A673 (cell line): ENCODE results near the gene DHPS.

Experiments used
- EZH2 ChIP-seq: fragments of 200-600 bp; sonication (generic); IDR thresholded peaks from 2 replicates; pipeline ENCODE4 v1.6.1; 2017; ENCODE audit warnings: borderline replicate concordance, low read depth, mild to moderate bottlenecking, mixed read lengths, antibody characterized with exemption, low read length; ENCODE audit not compliant: poor library complexity, severe bottlenecking
- TF ChIP-seq, protein P1 (sequence below): fragments of 300-800, 200-600 bp; sonication (generic); conservative IDR thresholded peaks from 2 replicates; pipeline ENCODE4 v1.5.1; 2017; ENCODE audit warnings: low read depth, mild to moderate bottlenecking, antibody characterized with exemption, low read length, moderate library complexity, mixed read lengths

- TF ChIP-seq, protein P1, sequence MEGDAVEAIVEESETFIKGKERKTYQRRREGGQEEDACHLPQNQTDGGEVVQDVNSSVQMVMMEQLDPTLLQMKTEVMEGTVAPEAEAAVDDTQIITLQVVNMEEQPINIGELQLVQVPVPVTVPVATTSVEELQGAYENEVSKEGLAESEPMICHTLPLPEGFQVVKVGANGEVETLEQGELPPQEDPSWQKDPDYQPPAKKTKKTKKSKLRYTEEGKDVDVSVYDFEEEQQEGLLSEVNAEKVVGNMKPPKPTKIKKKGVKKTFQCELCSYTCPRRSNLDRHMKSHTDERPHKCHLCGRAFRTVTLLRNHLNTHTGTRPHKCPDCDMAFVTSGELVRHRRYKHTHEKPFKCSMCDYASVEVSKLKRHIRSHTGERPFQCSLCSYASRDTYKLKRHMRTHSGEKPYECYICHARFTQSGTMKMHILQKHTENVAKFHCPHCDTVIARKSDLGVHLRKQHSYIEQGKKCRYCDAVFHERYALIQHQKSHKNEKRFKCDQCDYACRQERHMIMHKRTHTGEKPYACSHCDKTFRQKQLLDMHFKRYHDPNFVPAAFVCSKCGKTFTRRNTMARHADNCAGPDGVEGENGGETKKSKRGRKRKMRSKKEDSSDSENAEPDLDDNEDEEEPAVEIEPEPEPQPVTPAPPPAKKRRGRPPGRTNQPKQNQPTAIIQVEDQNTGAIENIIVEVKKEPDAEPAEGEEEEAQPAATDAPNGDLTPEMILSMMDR, result no peak
- TF ChIP-seq EZH2, result no peak
Observed at GRCh38 chr19:12664406-12665280, 17.0 kb downstream of the DHPS start.
